ENCODE results near the gene E2F8. TPM values are rescaled to one million over a fixed set of nuclear protein-coding genes. Genes with fewer than 3 reads are reported as not detected.

The E2F8 gene
- polyA plus RNA-seq, 1 of the 3 experiments (the other 2 are of a cell fraction) = 2.7 TPM

DNA sequence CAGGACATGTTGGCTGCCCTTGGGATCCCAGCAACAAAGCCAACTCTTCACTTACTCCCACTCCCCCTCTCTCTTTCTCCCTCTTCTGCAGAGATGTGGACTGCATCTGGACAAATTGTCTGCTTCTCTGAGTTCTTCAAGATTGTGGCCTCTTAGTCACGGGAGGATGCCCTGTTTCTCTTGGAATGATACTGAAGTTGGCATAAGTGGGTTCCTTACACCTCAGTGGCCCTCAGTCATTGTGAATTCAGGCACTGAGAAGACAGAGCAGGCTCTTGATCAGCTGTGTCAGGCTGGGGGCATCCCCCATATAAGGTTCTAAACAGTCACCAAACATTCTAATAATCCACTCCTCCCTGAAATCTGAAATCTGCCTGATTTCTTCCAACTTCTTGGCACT, 6.1 kb upstream of the E2F8 start:
- 89% methylated on average over 1 of the region's 1 CpG for WGBS (ENCODE audit: low lambda C conversion rate)
- TF ChIP-seq, protein P1, sequence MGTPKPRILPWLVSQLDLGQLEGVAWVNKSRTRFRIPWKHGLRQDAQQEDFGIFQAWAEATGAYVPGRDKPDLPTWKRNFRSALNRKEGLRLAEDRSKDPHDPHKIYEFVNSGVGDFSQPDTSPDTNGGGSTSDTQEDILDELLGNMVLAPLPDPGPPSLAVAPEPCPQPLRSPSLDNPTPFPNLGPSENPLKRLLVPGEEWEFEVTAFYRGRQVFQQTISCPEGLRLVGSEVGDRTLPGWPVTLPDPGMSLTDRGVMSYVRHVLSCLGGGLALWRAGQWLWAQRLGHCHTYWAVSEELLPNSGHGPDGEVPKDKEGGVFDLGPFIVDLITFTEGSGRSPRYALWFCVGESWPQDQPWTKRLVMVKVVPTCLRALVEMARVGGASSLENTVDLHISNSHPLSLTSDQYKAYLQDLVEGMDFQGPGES (IDR thresholded peaks at IDR 0.05; ENCODE audit: low read depth, low read length) = no peak
- TF ChIP-seq JUND (IDR thresholded peaks at IDR 0.05) (no peak), GATA2 (CRISPR knock-in tag; IDR thresholded peaks at IDR 0.05) (no peak), FOSL2 (IDR thresholded peaks at IDR 0.05; ENCODE audit: borderline replicate concordance, low read depth) (no peak), TCF12 (IDR thresholded peaks at IDR 0.05) (no peak), ELF1 (IDR thresholded peaks at IDR 0.05) (no peak)
- TF ChIP-seq, protein P2, sequence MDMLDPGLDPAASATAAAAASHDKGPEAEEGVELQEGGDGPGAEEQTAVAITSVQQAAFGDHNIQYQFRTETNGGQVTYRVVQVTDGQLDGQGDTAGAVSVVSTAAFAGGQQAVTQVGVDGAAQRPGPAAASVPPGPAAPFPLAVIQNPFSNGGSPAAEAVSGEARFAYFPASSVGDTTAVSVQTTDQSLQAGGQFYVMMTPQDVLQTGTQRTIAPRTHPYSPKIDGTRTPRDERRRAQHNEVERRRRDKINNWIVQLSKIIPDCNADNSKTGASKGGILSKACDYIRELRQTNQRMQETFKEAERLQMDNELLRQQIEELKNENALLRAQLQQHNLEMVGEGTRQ (IDR thresholded peaks at IDR 0.05; ENCODE audit: borderline replicate concordance, low read depth, low read length) = no peak
- TF ChIP-seq, protein P3, sequence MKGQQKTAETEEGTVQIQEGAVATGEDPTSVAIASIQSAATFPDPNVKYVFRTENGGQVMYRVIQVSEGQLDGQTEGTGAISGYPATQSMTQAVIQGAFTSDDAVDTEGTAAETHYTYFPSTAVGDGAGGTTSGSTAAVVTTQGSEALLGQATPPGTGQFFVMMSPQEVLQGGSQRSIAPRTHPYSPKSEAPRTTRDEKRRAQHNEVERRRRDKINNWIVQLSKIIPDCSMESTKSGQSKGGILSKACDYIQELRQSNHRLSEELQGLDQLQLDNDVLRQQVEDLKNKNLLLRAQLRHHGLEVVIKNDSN (IDR thresholded peaks at IDR 0.05; ENCODE audit: borderline replicate concordance, low read depth) = no peak
- H3K4me1 ChIP-seq (ENCODE audit: control insufficient read depth in 1 of 2, insufficient read depth in 2 of 2, low read depth in 1 of 2, low read length in 1 of 2) = peaks cover 0 to 4% of the 10 kb centered on the region in 2 experiments; a peak in 1 of 4 replicates
- no peaks in the 10 kb centered on the region for H3K9me3 ChIP-seq
- H4K20me1 ChIP-seq (ENCODE audit: insufficient read depth) = no peaks in the 10 kb centered on the region
- POLR2A ChIA-PET = no interaction called here
- CTCF ChIA-PET = interaction anchor here (0.9 to 2.2 kb wide), 2 partner anchors 13 to 15 kb away, joined by 3 to 8 read pairs; no protein-coding TSS in a partner anchor
- H3K9me2 ChIP-seq = no peaks in the 10 kb centered on the region
- no peaks in the 10 kb centered on the region for H3K79me2 ChIP-seq (ENCODE audit: insufficient read depth)
- no peak overlapping the region for H3K4me3 ChIP-seq (ENCODE audit: low read depth in 2 of 2, low read length in 1 of 2)
- H3K4me2 ChIP-seq = no peak overlapping the region
- H3F3A ChIP-seq (replicated peaks; ENCODE audit: insufficient read depth) = no peaks in the 10 kb centered on the region
- no peak overlapping the region for H3K9ac ChIP-seq
- H3K36me3 ChIP-seq (replicated peaks in 1 of 2; ENCODE audit: control insufficient read depth in 1 of 2, insufficient read depth in 2 of 2, low read length in 1 of 2) = no peaks in the 10 kb centered on the region
- no peak for DNase-seq
- no peak overlapping the region for H2AFZ ChIP-seq (ENCODE audit: low read depth)
- no peak overlapping the region for H3K27ac ChIP-seq (ENCODE audit: low read depth in 2 of 2, low read length in 1 of 2)
- no peaks in the 10 kb centered on the region for H3K27me3 ChIP-seq (ENCODE audit: insufficient read depth)

DNA sequence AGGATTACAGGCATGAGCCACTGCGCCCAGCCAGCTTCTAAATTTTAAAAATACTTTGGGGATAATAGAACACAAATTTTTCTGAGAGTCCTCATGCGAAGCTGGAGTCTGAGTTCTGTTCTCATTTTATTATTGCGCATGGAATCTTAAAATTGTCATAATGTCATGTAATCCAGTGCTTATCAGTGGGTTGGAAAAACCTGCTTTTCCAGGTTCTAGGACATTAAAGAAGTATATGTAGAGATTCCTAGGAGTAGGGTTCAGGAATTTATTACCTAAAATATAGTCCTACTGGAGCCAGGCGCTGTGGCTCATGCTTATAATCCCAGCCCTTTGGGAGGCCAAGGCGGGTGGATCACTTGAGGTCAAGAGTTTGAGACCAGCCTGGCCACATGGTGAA, 4.6 kb upstream of the E2F8 start:
- no peaks in the 10 kb centered on the region for H4K20me1 ChIP-seq (ENCODE audit: insufficient read depth)
- no peaks in the 10 kb centered on the region for H3K9me3 ChIP-seq
- TF ChIP-seq EZH2phosphoT487 (IDR thresholded peaks at IDR 0.05; ENCODE audit: borderline replicate concordance, low read depth) (no peak), ELF1 (IDR thresholded peaks at IDR 0.05) (no peak), SMC3 (IDR thresholded peaks at IDR 0.05; ENCODE audit: low read depth, low read length) (no peak)
- TF ChIP-seq, protein P1 (IDR thresholded peaks at IDR 0.05; ENCODE audit: low read depth, low read length) = no peak
- H3K9me2 ChIP-seq = no peaks in the 10 kb centered on the region
- no peaks in the 10 kb centered on the region; the same call in 1 of the 2 replicates for H3K79me2 ChIP-seq (ENCODE audit: insufficient read depth)
- no peaks in the 10 kb centered on the region for H3K27me3 ChIP-seq (ENCODE audit: insufficient read depth)
- H3F3A ChIP-seq (replicated peaks; ENCODE audit: insufficient read depth) = no peaks in the 10 kb centered on the region
- H2AFZ ChIP-seq (ENCODE audit: low read depth) = no peak overlapping the region
- no peak for DNase-seq
- H3K4me1 ChIP-seq (ENCODE audit: control insufficient read depth in 1 of 2, insufficient read depth in 2 of 2, low read depth in 1 of 2, low read length in 1 of 2) = peaks cover 0 to 6% of the 10 kb centered on the region in 2 experiments; a peak in 1 of 4 replicates
- no peaks in the 10 kb centered on the region for H3K36me3 ChIP-seq (replicated peaks in 1 of 2; ENCODE audit: control insufficient read depth in 1 of 2, insufficient read depth in 2 of 2, low read length in 1 of 2)
- ChIA-PET CTCF (interaction anchor here (0.8 to 2.2 kb wide), 5 partner anchors 14 to 471 kb away, joined by 3 to 8 read pairs (median 4); no protein-coding TSS in a partner anchor), POLR2A (no interaction called here)
- H3K9ac ChIP-seq = no peak overlapping the region
- no peak overlapping the region for H3K4me3 ChIP-seq (ENCODE audit: low read depth in 2 of 2, low read length in 1 of 2)
- no peak overlapping the region for H3K27ac ChIP-seq (ENCODE audit: low read depth in 2 of 2, low read length in 1 of 2)
- no peak overlapping the region for H3K4me2 ChIP-seq
- 97% methylated on average over 5 of the region's 5 CpGs for WGBS (ENCODE audit: low lambda C conversion rate)
